ENCODE results near the gene LALBA.
"Not testable (repeated sequence)": the region's sequence is repeated elsewhere in the genome, so short reads cannot be mapped to it uniquely, and the experiment has no call there.

LALBA gene

GRCh38 chr12:48532601-48533000 is 37.2 kb downstream of the LALBA start:
- DNase-seq (ENCODE audit: low read depth in 3 of 3), result no peak

DNA sequence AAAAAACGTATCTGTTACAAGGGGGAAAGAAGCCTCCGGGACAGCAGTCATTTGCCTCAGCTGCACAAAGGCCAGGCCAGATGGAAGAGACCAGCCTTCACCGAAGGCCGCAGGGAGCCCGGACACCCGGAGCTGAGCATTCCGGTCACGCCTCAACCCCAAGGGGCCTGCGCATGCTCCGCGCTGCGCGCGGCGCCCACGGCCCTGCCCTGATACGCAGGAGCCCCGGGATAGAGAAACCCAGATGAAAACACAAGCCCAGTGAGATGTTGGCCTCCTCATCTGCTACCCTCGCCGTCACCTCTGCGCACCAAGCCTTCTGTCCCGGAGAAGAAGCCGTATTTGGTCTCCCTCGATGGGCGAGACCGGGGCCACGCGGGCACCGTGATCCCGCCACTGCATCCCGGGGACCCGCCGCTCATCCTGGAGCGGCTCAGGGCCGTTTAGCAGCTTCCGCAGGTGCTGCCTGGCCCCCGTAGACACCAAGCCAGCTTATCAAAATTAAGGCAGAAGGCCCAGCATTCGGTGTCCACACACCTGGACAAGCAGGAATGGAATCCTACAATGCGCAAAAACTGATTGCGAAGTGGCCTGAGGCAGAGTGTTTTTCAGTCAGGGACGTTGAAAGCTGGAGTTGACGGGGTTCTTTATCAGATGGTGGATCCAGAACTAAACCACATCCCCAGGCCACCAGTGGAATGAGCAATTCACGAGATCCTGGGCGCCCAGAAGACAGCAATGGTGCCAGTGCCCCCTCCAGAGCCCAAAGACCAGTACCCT is 41.8 kb downstream of the LALBA start:
- DNase-seq (ENCODE audit: low read depth in 3 of 3), result no peak

DNA sequence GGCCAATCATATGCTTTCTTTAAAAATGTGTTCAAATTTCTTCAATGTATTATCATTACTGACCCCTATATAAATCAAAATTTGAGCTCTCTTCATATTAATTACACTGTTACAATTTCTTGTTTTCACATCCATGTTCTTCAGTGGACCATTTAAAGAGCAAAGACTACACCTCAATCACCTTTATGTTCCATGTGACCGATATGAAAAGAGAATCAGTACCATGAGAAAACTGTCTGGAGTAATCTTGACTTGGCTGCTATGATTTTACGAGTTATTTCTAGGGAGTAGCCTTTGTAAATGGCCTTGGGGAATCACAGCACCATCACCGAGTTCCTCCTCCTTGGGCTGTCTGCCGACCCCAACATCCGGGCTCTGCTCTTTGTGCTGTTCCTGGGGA is 44.5 kb downstream of the LALBA start, which contains the start of gene OR8S1:
OR8S1 (plus strand) TSS at position 301 of the 400 bp plus-strand sequence; CDS start at position 301, 0 bp downstream.
- no peak for DNase-seq (ENCODE audit: low read depth in 3 of 3)

GRCh38 chr12:48520381-48520780 is 49.5 kb downstream of the LALBA start:
- not testable (repeated sequence) for DNase-seq (ENCODE audit: low read depth in 3 of 3)
